Loucy (cell line): ENCODE results near the gene FKBP15.

Source experiments
- EZH2phosphoT487 ChIP-seq: fragments of 200-600 bp; IDR thresholded peaks from 2 replicates; pipeline ENCODE4 v1.6.1; 2018; ENCODE audit warnings: antibody characterized with exemption, mild to moderate bottlenecking, moderate library complexity, borderline replicate concordance
- TF ChIP-seq, protein P1 (sequence below): fragments of 200-600 bp; sonication (generic); conservative IDR thresholded peaks from 2 replicates; pipeline ENCODE4 v1.5.1; 2014; ENCODE audit warnings: mild to moderate bottlenecking, antibody characterized with exemption, low read length

- TF ChIP-seq, protein P1, sequence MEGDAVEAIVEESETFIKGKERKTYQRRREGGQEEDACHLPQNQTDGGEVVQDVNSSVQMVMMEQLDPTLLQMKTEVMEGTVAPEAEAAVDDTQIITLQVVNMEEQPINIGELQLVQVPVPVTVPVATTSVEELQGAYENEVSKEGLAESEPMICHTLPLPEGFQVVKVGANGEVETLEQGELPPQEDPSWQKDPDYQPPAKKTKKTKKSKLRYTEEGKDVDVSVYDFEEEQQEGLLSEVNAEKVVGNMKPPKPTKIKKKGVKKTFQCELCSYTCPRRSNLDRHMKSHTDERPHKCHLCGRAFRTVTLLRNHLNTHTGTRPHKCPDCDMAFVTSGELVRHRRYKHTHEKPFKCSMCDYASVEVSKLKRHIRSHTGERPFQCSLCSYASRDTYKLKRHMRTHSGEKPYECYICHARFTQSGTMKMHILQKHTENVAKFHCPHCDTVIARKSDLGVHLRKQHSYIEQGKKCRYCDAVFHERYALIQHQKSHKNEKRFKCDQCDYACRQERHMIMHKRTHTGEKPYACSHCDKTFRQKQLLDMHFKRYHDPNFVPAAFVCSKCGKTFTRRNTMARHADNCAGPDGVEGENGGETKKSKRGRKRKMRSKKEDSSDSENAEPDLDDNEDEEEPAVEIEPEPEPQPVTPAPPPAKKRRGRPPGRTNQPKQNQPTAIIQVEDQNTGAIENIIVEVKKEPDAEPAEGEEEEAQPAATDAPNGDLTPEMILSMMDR, result no peak
- no peak for TF ChIP-seq EZH2phosphoT487
These were observed 23.5 kb upstream of the FKBP15 start for GRCh38 chr9:113244556-113244955.
